Smooth muscle cell of the umbilical artery (primary cell): Measurements from ENCODE around the gene PHLDA1. TPM values are rescaled to one million over a fixed set of nuclear protein-coding genes. Genes with fewer than 3 reads are reported as not detected.

Experiments
- total RNA-seq: library from RNA; depleted of rRNA; stranded (reverse); fragments of >200 nt; gene quantifications from 2 replicates; pipeline ENCODE4 v1.2.3, GENCODE V29; 2014

The PHLDA1 gene
- 63.5 and 198 TPM in 2 replicates for total RNA-seq

GRCh38 chr12:76031414-76032042 is at the start of gene PHLDA1:
TSS of gene PHLDA1 (minus strand) at chr12:76031776.

Other genes starting within 250 kb of the PHLDA1 start
- gene NAP1L1, start 52.9 kb upstream of the PHLDA1 start, total RNA-seq, result 237 and 415 TPM in 2 replicates